Endothelial cell of umbilical vein (primary cell): ENCODE data around the gene LRRTM4. TPM values are rescaled to one million over a fixed set of nuclear protein-coding genes. Genes with fewer than 3 reads are reported as not detected.
A peak's percentile ranks its signal among the peaks of the same experiment; 100 is the strongest.

Experiments
- BruUV-seq: library from RNA; stranded (reverse); fragments of 400-500 nt; replicated peaks from 2 replicates; lab custom pipeline; 2021; lab: Mats Ljungman, UMichigan
- CTCF ChIA-PET: fragments of 300-600, 350-600 bp; sonication (Branson Sonifier 250); formaldehyde crosslinking; loops from one replicate; lab custom pipeline; 2021; ENCODE audit warnings: antibody characterized with exemption, inconsistent platforms; lab: Charles Lee
- POLR2A ChIA-PET: fragments of 300-600, 350-600 bp; sonication (Branson Sonifier 250); formaldehyde crosslinking; loops from one replicate; lab custom pipeline; 2021; ENCODE audit warnings: antibody characterized with exemption, inconsistent platforms; lab: Charles Lee
- DNase-seq: peaks from one replicate; pipeline ENCODE4 v3.0.0-alpha.2; 2011; ENCODE audit warnings: low read depth, low spot score
- FAIRE-seq: peaks from 2 replicates; lab custom pipeline; 2011; peaks lifted over from hg19 to GRCh38; lab: Jason Lieb, UNC
- H2AFZ ChIP-seq: 2 replicates; pipeline ENCODE4 v1.6.0; 2012; ENCODE audit warnings: low read depth, low read length, control low read depth, inconsistent platforms
- H3K27ac ChIP-seq: 2 replicates; pipeline ENCODE4 v1.5.1; 2011; ENCODE audit warnings: low read depth, mild to moderate bottlenecking, control low read depth, low read length, moderate library complexity; ENCODE audit not compliant: insufficient read depth
- H3K27me3 ChIP-seq, 2 experiments: 2 replicates each; pipeline versions ENCODE4 v1.6.0 to v1.6.1; 2011; ENCODE audit warnings: low read length in 2 of 2, mixed read lengths in 1 of 2; ENCODE audit not compliant: control insufficient read depth in 2 of 2, insufficient read depth in 2 of 2
- H3K36me3 ChIP-seq, 2 experiments: 2 replicates in 1 of 2; 3 replicates in 1 of 2; pipeline ENCODE4 v1.5.1; 2011; ENCODE audit warnings: low read length in 2 of 2, mild to moderate bottlenecking in 1 of 2, moderate library complexity in 1 of 2; ENCODE audit not compliant: control insufficient read depth in 2 of 2, insufficient read depth in 2 of 2; ENCODE audit errors: extremely low read depth in 1 of 2
- H3K4me1 ChIP-seq: 3 replicates; pipeline ENCODE4 v1.5.1; 2011; ENCODE audit warnings: mild to moderate bottlenecking, low read length; ENCODE audit not compliant: control insufficient read depth, insufficient read depth; ENCODE audit errors: extremely low read depth
- H3K4me2 ChIP-seq: 2 replicates; pipeline ENCODE4 v1.6.1; 2011; ENCODE audit warnings: low read length, control low read depth, mixed read lengths; ENCODE audit not compliant: insufficient read depth
- H3K4me3 ChIP-seq, 3 experiments: fragments of 200-600 bp in 1 of 3; sonication (generic), shearing (Covaris generic) in 1 of 3; replicated peaks in 1 of 3; 2 replicates each; pipeline ENCODE4 v1.5.1; 2011 to 2016; ENCODE audit warnings: control low read depth in 3 of 3, low read length in 3 of 3, mild to moderate bottlenecking in 2 of 3, inconsistent platforms in 1 of 3, low read depth in 1 of 3, moderate library complexity in 1 of 3; ENCODE audit not compliant: insufficient read depth in 1 of 3
- H3K79me2 ChIP-seq: 2 replicates; pipeline ENCODE4 v1.6.0; 2012; ENCODE audit warnings: low read length, inconsistent platforms; ENCODE audit not compliant: control insufficient read depth, insufficient read depth
- H3K9ac ChIP-seq: replicated peaks from 2 replicates; pipeline ENCODE3; 2011; ENCODE audit warnings: low read length, control low read depth; ENCODE audit not compliant: insufficient read depth; ENCODE audit errors: extremely low read depth
- H3K9me1 ChIP-seq: replicated peaks from 3 replicates; pipeline ENCODE4 v1.6.0; 2011; ENCODE audit warnings: mild to moderate bottlenecking, low read length; ENCODE audit not compliant: control insufficient read depth, insufficient read depth; ENCODE audit errors: extremely low read depth
- H3K9me3 ChIP-seq: replicated peaks from 2 replicates; pipeline ENCODE4 v1.5.1; 2012; ENCODE audit warnings: low read length, inconsistent platforms; ENCODE audit not compliant: control insufficient read depth, insufficient read depth
- H4K20me1 ChIP-seq: replicated peaks from 2 replicates; pipeline ENCODE3; 2011; ENCODE audit warnings: mild to moderate bottlenecking, low read length; ENCODE audit not compliant: control insufficient read depth, insufficient read depth; ENCODE audit errors: extremely low read depth
- FOS ChIP-seq: IDR thresholded peaks from 2 replicates; pipeline ENCODE4 v1.6.1; 2011; ENCODE audit warnings: mild to moderate bottlenecking, low read length, moderate library complexity, borderline replicate concordance; ENCODE audit not compliant: insufficient read depth
- GATA2 ChIP-seq: IDR thresholded peaks from 2 replicates; pipeline ENCODE4 v1.7.0; 2011; ENCODE audit warnings: low read depth, mild to moderate bottlenecking, moderate library complexity, mixed read lengths, low read length; ENCODE audit not compliant: insufficient read length, insufficient read depth
- JUN ChIP-seq: IDR thresholded peaks from 2 replicates; pipeline ENCODE4 v1.6.1; 2011; ENCODE audit warnings: borderline replicate concordance, low read depth; ENCODE audit not compliant: insufficient read length, insufficient read depth
- MAX ChIP-seq: IDR thresholded peaks from 2 replicates; pipeline ENCODE4 v1.6.1; 2011; ENCODE audit not compliant: insufficient read depth, insufficient read length
- POLR2A ChIP-seq: IDR thresholded peaks from 2 replicates; pipeline ENCODE4 v1.6.1; 2012; ENCODE audit warnings: low read depth, mild to moderate bottlenecking, control low read depth, low read length
- POLR2AphosphoS5 ChIP-seq: IDR thresholded peaks from 2 replicates; pipeline ENCODE4 v1.6.1; 2012; ENCODE audit warnings: low read depth, mild to moderate bottlenecking, control low read depth, low read length, moderate library complexity; ENCODE audit not compliant: insufficient read depth
- dilution Hi-C: fragments of 300-500 bp; cut with MboI; formaldehyde crosslinking; loops from one replicate; pipeline ENCODE4 v1.15.0; 2019; ENCODE audit warnings: low sequenced_read_pairs; ENCODE audit not compliant: extremely low pct_ligation_motif_present
- intact Hi-C: fragments of 100-400 bp; cut with micrococcal nuclease; formaldehyde crosslinking; loops from one replicate; pipeline ENCODE4 v1.10.0; 2022
- polyA plus RNA-seq, 4 experiments: library from polyadenylated mRNA; depleted of rRNA in 3 of 4; stranded (reverse) in 3 of 4; unstranded in 1 of 4; fragments of >200 nt; gene quantifications; 2 replicates each; pipeline versions ENCODE4 v1.2.1 to v1.2.3, GENCODE V29; 2011 to 2012; ENCODE audit warnings: missing spikeins in 1 of 4
- total RNA-seq: library from RNA; stranded (reverse); gene quantifications from 2 replicates; pipeline ENCODE4 v1.2.3, GENCODE V29; 2021

The LRRTM4 gene
- total and polyA plus RNA-seq, 2 donors (not counting 3 experiments of a cell fraction or from before 2014, with no cell fraction given) = not detected

- FAIRE-seq (peak; percentile 81), DNase-seq (peak; percentile 54)
- Histone ChIP-seq H3K4me1 (peaks cover 27% of the 10 kb centered on the region), H3K36me3 (no peaks in the 10 kb centered on the region), H4K20me1 (no peaks in the 10 kb centered on the region), H3K27me3 (no peaks in the 10 kb centered on the region), H2AFZ (peak overlapping the region; percentile 6), H3K9ac (no peak overlapping the region), H3K27ac (peak overlapping the region; percentile 15), H3K4me2 (peak overlapping the region; percentile 31), H3K79me2 (no peaks in the 10 kb centered on the region), H3K9me1 (peaks cover 2% of the 10 kb centered on the region), H3K9me3 (no peaks in the 10 kb centered on the region), H3K4me3 (no peak overlapping the region)
- BruUV-seq = no TSS peak
- CTCF ChIA-PET = interaction anchor here (1.0 kb wide), 1 partner anchor 18 kb away, joined by 3 read pairs; no protein-coding TSS in a partner anchor
- dilution Hi-C loops = no loop called here
- POLR2A ChIA-PET = no interaction called here
- intact Hi-C loops = no loop called here
- TF ChIP-seq FOS (peak; percentile 68), GATA2 (peak; percentile 24), POLR2A (no peak), JUN (peak; percentile 6), MAX (no peak)
Measured at GRCh38 chr2:76977846-76978727, 544.1 kb downstream of the LRRTM4 start.

DNA sequence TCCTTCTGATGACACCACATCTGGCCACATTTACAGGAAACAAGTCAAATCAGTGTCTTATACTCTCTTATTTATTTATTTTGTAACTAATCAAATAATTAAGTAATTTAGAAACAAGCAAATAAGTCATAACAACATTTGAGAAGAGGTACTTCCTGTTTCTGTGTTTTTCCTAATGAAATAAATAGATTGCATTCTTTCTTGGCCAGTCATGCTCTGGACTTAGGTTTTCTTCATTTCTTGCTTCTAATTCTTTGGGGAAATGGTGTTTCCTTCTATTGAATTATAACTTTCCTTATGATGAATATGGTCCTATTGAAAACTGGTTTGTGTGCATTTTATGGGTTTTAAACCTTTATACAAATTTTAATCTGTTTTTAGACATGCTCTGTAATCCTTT is 546.4 kb downstream of the LRRTM4 start:
- ChIA-PET POLR2A (no interaction called here), CTCF (no interaction called here)
- H3K27ac ChIP-seq = peak overlapping the region; percentile 18
- no peaks in the 10 kb centered on the region for H3K27me3 ChIP-seq
- no peak overlapping the region for H2AFZ ChIP-seq
- no peak overlapping the region for H3K9ac ChIP-seq
- H3K4me1 ChIP-seq = peaks cover 27% of the 10 kb centered on the region
- TF ChIP-seq POLR2AphosphoS5 (no peak), JUN (peak; percentile 36), FOS (peak; percentile 53)
- H3K9me1 ChIP-seq = peaks cover 2% of the 10 kb centered on the region
- H3K4me3 ChIP-seq = no peak overlapping the region
- no peaks in the 10 kb centered on the region for H3K79me2 ChIP-seq
- no TSS peak for BruUV-seq
- peak overlapping the region; percentile 24 for H3K4me2 ChIP-seq
- FAIRE-seq (peak; percentile 62), DNase-seq (peak; percentile 19)
- intact Hi-C loops (no loop called here), dilution Hi-C loops (no loop called here)
- H3K9me3 ChIP-seq = no peaks in the 10 kb centered on the region
- no peaks in the 10 kb centered on the region for H3K36me3 ChIP-seq
- no peaks in the 10 kb centered on the region for H4K20me1 ChIP-seq
